ENCODE data around the gene BET1L.
"Not testable (repeated sequence)": the region's sequence is repeated elsewhere in the genome, so short reads cannot be mapped to it uniquely, and the experiment has no call there.

Gene BET1L

GRCh38 chr11:196786-197731 is 10.1 kb downstream of the BET1L start:
- DNase-seq (ENCODE audit: low read depth in 1 of 2, low spot score in 1 of 2), result no peak

- not testable (repeated sequence) for DNase-seq (ENCODE audit: low read depth in 1 of 2, low spot score in 1 of 2)
Measured at GRCh38 chr11:193481-193880, 13.7 kb downstream of the BET1L start.

GRCh38 chr11:192674-193128 is 14.5 kb downstream of the BET1L start, which contains the start of gene SCGB1C1:
Gene SCGB1C1 (plus strand): TSS chr11:193078. CDS start chr11:193100, 22 bp downstream.
- not testable (repeated sequence) for DNase-seq (ENCODE audit: low read depth in 1 of 2, low spot score in 1 of 2)

GRCh38 chr11:191490-192478 is 15.4 kb downstream of the BET1L start:
- peak; percentile 1 to 31 for DNase-seq (ENCODE audit: low read depth in 1 of 2, low spot score in 1 of 2)

- not testable (repeated sequence) for DNase-seq (ENCODE audit: low read depth in 1 of 2, low spot score in 1 of 2)
Measured at GRCh38 chr11:190546-190945, 16.7 kb downstream of the BET1L start.

GRCh38 chr11:189843-190311 is 17.3 kb downstream of the BET1L start:
- not testable (repeated sequence) for DNase-seq (ENCODE audit: low read depth in 1 of 2, low spot score in 1 of 2)

GRCh38 chr11:189200-189783 is 17.9 kb downstream of the BET1L start:
- not testable (repeated sequence) for DNase-seq (ENCODE audit: low read depth in 1 of 2, low spot score in 1 of 2)

- DNase-seq (ENCODE audit: low read depth in 1 of 2, low spot score in 1 of 2), result not testable (repeated sequence)
Measured at GRCh38 chr11:180242-180641, 27.0 kb downstream of the BET1L start.

All from stimulated activated CD4-positive, alpha-beta T cell treated with anti-CD3 and anti-CD28 coated beads, Interleukin-15, amount 100 ng/mL, for 1 hour (primary cell).